Lower leg skin (tissue), 4 donors: ENCODE results near the gene MMP24. TPM values are rescaled to one million over a fixed set of nuclear protein-coding genes. Genes with fewer than 3 reads are reported as not detected.

Experiments used
- DNase-seq, 2 donors: peaks; one replicate each; pipeline ENCODE4 v3.0.0-alpha.2; 2019; ENCODE audit warnings: low spot score in 2 of 2
- H3K4me3 ChIP-seq: fragments of 200-600 bp; sonication (generic); 2 replicates; pipeline ENCODE4 v1.5.1; 2017; ENCODE audit warnings: mild to moderate bottlenecking, low read depth; ENCODE audit not compliant: poor library complexity, severe bottlenecking
- POLR2A ChIP-seq, 2 donors: fragments of 450-650 bp; IDR thresholded peaks; one replicate each; pipeline ENCODE4 v1.6.1; 2016 to 2017; ENCODE audit warnings: antibody characterized with exemption in 2 of 2, mild to moderate bottlenecking in 1 of 2, moderate library complexity in 1 of 2
- WGBS, 2 donors: methylation state at CpG; one replicate each; pipeline ENCODE4 v1.1.5; 2018; 5-methylcytosine and 5-hydroxymethylcytosine counted together
- intact Hi-C: fragments of 100-400 bp; cut with DNase I; formaldehyde crosslinking; loops from one replicate; pipeline ENCODE4 v1.15.0; 2023; ENCODE audit warnings: low total_unique reads
- total RNA-seq, 4 donors: library from RNA; depleted of rRNA; stranded (reverse); fragments of >200 nt; gene quantifications; one replicate each; pipeline ENCODE4 v1.1.0, GENCODE V29; 2016
- TF ChIP-seq, protein P1 (sequence below), 3 donors: fragments of 450-650 bp; IDR thresholded peaks; one replicate each; pipeline ENCODE4 v1.5.1; 2016; ENCODE audit warnings: antibody characterized with exemption in 3 of 3, mild to moderate bottlenecking in 3 of 3, moderate library complexity in 2 of 3

Gene MMP24
- total RNA-seq, 4 donors from 2014 or later: 0.11 to 0.71 (median 0.27) TPM; not detected in 1

DNA sequence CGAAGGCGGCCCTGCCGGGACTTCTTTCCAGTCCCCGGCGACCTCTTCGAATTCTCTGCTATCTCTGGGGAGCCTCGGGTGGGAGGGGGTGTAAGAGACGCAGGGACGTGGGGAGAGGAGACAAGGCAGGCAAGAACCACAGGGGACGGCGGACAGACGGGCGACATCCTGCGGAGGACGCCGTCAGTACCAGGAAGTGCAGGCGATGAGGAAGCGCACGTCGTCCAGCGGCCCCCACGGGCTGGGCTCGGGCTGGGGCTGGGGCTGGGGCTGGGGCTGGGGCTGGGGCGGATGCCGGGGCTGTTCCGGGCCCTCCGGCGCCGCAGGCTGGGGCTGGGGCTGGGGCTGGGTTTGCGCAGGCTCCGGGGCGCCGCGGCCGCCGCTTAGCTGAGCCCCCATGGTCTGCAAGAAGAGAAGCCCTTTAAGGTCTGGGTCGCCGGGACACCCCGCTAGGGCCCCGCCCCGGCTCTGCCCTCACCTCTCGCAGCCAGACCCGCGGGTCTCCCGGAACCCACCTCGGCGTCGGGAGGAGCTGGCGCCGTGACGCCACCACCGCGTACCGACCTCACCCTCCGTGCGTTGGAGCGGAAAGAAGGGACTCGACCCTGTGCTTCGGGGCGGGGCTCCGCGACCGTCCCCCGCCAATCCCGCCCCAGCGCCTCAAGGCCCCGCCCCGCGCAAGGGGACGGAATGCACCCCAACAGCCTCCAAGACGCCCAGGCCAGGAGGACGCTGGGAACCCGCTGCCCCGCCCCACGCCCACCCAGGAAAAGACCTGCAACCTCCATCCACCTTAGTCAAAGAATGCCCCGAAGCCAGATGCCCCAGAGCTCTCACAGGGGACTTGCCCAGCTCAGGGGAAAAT is 51.3 kb downstream of the MMP24 start, which contains the start of gene MMP24OS:
Gene MMP24OS (minus strand): TSS at position 592 of the 865 bp plus-strand sequence. CDS start 193 bp downstream, at position 399.
- DNase-seq: peak; percentile 86 to 97
- peak in 1 of 2 donors; percentile 54 for TF ChIP-seq POLR2A (IDR thresholded peaks at IDR 0.05)
- TF ChIP-seq, protein P1, sequence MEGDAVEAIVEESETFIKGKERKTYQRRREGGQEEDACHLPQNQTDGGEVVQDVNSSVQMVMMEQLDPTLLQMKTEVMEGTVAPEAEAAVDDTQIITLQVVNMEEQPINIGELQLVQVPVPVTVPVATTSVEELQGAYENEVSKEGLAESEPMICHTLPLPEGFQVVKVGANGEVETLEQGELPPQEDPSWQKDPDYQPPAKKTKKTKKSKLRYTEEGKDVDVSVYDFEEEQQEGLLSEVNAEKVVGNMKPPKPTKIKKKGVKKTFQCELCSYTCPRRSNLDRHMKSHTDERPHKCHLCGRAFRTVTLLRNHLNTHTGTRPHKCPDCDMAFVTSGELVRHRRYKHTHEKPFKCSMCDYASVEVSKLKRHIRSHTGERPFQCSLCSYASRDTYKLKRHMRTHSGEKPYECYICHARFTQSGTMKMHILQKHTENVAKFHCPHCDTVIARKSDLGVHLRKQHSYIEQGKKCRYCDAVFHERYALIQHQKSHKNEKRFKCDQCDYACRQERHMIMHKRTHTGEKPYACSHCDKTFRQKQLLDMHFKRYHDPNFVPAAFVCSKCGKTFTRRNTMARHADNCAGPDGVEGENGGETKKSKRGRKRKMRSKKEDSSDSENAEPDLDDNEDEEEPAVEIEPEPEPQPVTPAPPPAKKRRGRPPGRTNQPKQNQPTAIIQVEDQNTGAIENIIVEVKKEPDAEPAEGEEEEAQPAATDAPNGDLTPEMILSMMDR (IDR thresholded peaks at IDR 0.05): no peak
- intact Hi-C loops: no loop called here
- 1% methylated on average over 26 to 49 of the region's 76 CpGs for WGBS, 2 donors
- H3K4me3 ChIP-seq: peak within 1 kb of the TSS; percentile 51

DNA sequence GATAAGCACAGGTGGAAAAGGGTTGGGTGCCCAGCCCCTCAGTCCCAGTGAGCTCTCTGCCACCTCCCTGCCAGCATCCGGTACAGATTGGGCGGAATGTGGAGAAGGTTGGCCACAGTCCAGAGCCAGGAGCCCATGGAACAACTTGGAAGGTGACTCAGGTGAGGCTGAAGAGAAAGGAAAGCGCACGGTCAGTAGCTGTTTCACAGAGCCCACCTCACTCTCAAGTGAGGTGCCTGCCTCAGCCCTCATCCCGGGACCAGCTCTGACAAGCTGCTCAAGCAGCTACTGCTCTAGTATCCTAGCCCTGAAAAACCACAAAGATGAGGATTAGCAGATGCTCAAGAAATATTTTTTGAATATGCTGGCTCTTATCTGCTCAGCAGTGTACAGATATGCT is 52.5 kb downstream of the MMP24 start:
- intact Hi-C loops: no loop called here
- no peak for TF ChIP-seq POLR2A (IDR thresholded peaks at IDR 0.05)
- TF ChIP-seq, protein P1 (IDR thresholded peaks at IDR 0.05): no peak
- no peak for DNase-seq
- no peak overlapping the region for H3K4me3 ChIP-seq
- 67 to 69% methylated on average over 5 of the region's 5 CpGs for WGBS, 2 donors

DNA sequence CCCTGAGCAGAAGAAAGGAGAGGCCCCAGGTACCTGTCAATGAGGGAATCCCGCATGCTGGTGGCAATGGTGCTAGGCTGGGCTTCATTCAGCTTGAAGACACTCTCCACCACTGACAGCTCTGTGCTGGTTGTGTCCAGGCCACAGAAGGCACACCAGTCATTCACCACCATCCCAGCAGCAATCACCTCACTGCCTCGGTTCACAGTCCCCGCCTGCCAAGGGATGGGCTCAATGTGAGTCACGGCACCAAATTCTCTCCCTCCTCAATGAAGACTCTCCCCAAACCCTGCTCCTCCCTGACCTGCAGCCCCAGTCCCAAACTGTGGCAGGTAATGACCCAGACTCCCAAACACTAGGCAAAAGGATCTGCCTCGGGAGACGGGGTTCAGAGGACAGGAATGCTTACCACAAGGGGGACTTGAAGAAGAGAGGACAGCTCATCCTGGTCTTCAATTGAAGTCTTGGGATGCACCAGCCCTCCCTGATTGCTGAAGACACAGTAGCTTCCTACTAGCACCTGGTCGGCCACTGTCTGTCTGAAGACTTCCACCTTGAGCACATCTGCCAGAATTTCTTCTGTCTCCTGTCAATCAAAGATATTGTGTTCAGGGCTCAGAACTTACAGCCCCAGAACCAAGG is 53.2 kb downstream of the MMP24 start:
- intact Hi-C loops: no loop called here
- no peak overlapping the region for H3K4me3 ChIP-seq
- TF ChIP-seq, protein P1 (IDR thresholded peaks at IDR 0.05): no peak

DNA sequence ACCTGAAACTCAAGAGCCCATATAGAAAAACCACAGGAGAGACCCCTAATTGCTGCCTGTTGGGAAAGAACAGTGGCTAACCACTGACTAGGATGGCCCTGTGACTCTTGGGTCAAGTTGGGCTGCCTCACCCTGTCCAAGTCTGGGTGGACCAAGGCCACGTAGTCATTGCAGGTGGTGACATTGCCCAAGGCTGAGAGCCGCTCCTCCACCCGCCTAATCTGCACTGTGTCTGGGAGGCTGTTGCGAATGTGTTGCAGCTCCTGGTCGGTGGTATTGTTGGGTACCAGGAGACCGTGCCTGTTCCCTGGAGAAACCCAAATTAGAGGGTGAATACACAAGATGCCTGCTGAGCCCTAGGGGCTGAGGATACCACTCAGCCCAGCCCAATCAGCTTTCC is 54.0 kb downstream of the MMP24 start:
- TF ChIP-seq, protein P1 (IDR thresholded peaks at IDR 0.05): no peak
- no peak for TF ChIP-seq POLR2A (IDR thresholded peaks at IDR 0.05)
- WGBS, 2 donors: 90 to 97% methylated on average over 6 of the region's 6 CpGs
- intact Hi-C loops: no loop called here

More for the DNA sequence above, 53.2 kb downstream of the MMP24 start:
- 65 to 75% methylated on average over 7 of the region's 7 CpGs for WGBS, 2 donors
- DNase-seq: no peak

DNA sequence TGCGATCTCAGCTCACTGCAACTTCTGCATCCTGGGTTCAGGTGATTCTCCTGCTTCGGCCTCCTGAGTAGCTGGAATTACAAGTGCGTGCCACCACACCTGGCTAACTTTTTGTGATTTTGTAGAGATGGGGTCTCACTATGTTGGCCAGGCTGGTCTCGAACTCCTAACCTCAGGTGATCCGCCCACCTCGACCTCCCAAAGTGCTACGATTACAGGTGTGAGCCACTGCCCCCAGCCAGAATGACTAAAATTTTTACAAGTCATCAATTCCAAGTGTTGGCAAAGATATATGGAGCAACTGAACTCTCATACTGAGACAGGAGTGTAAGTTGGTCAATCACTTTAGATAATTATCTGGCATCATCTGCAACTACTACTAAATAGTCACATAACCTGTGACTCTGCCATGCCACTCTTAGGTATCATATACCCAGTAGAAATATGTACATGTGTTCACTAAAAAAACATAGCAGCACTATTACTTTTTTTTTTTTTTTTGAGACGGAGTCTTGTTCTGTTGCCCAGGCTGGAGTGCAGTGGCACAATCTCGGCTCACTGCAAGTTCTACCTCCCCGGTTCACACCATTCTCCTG is 55.1 kb downstream of the MMP24 start:
- H3K4me3 ChIP-seq: no peak overlapping the region
- intact Hi-C loops: no loop called here
- 92 to 94% methylated on average over 10 of the region's 10 CpGs for WGBS, 2 donors
- no peak for DNase-seq
- TF ChIP-seq POLR2A (IDR thresholded peaks at IDR 0.05): no peak
- TF ChIP-seq, protein P1 (IDR thresholded peaks at IDR 0.05): no peak

More for the DNA sequence above, 54.0 kb downstream of the MMP24 start:
- no peak for DNase-seq
- no peak overlapping the region for H3K4me3 ChIP-seq
